Measurements from ENCODE around the gene SLC35F2. TPM values are rescaled to one million over a fixed set of nuclear protein-coding genes. Genes with fewer than 3 reads are reported as not detected.

Gene SLC35F2
- polyA plus RNA-seq, 1 of the 3 experiments (the other 2 are of a cell fraction) = 12.4 TPM

DNA sequence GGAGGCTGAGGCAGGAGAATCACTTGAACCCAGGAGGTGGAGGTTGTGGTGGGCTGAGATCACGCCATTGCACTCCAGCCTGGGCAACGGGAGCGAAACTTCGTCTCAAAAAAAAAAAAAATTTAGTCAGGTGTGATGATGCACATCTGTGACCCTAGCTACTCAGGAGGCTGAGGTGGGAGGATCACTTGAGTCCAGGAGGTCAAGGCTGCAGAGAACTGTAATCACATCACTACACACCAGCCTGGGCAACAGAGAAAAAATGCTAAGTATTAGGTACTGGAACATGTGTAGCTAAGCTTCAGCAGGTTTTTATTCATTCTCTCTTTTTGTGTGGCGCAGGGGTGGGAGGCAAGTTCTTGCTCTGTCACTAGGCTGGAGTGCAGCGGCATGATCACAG is 82.5 kb downstream of the SLC35F2 start:
- H2AFZ ChIP-seq (ENCODE audit: low read depth) = no peak overlapping the region
- CTCF ChIA-PET = interaction anchor here (1.7 kb wide), 1 partner anchor 87 kb away, joined by 4 read pairs; no protein-coding TSS in a partner anchor

More for the DNA sequence above, 82.5 kb downstream of the SLC35F2 start:
- no peak overlapping the region for H3K27ac ChIP-seq (ENCODE audit: low read depth in 2 of 2, low read length in 1 of 2)
- no peak overlapping the region for H3K4me3 ChIP-seq (ENCODE audit: low read depth in 2 of 2, low read length in 1 of 2)
- no peaks in the 10 kb centered on the region for H4K20me1 ChIP-seq (ENCODE audit: insufficient read depth)
- H3K9me2 ChIP-seq = no peaks in the 10 kb centered on the region
- no peaks in the 10 kb centered on the region for H3K36me3 ChIP-seq (replicated peaks in 1 of 2; ENCODE audit: control insufficient read depth in 1 of 2, insufficient read depth in 2 of 2, low read length in 1 of 2)
- H3F3A ChIP-seq (replicated peaks; ENCODE audit: insufficient read depth) = peaks cover under 1% of the 10 kb centered on the region
- WGBS (ENCODE audit: low lambda C conversion rate) = 82% methylated on average over 6 of the region's 6 CpGs
- no peak for TF ChIP-seq TEAD4 (IDR thresholded peaks at IDR 0.05; ENCODE audit: borderline replicate concordance, insufficient read depth)
- TF ChIP-seq CHD2 (IDR thresholded peaks at IDR 0.05; ENCODE audit: low read length, partially characterized antibody) = no peak
- no peak for TF ChIP-seq TCF12 (IDR thresholded peaks at IDR 0.05)
- no peak for TF ChIP-seq GABPA (IDR thresholded peaks at IDR 0.05; ENCODE audit: low read depth)
- no peak for TF ChIP-seq YY1 (IDR thresholded peaks at IDR 0.05; ENCODE audit: low read depth)
- TF ChIP-seq EZH2phosphoT487 (IDR thresholded peaks at IDR 0.05; ENCODE audit: borderline replicate concordance, low read depth) = no peak
- TF ChIP-seq RFX5 (IDR thresholded peaks at IDR 0.05; ENCODE audit: low read length) = no peak
- TF ChIP-seq, protein P1, sequence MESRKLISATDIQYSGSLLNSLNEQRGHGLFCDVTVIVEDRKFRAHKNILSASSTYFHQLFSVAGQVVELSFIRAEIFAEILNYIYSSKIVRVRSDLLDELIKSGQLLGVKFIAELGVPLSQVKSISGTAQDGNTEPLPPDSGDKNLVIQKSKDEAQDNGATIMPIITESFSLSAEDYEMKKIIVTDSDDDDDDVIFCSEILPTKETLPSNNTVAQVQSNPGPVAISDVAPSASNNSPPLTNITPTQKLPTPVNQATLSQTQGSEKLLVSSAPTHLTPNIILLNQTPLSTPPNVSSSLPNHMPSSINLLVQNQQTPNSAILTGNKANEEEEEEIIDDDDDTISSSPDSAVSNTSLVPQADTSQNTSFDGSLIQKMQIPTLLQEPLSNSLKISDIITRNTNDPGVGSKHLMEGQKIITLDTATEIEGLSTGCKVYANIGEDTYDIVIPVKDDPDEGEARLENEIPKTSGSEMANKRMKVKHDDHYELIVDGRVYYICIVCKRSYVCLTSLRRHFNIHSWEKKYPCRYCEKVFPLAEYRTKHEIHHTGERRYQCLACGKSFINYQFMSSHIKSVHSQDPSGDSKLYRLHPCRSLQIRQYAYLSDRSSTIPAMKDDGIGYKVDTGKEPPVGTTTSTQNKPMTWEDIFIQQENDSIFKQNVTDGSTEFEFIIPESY (IDR thresholded peaks at IDR 0.05; ENCODE audit: borderline replicate concordance, low read depth) = no peak
- TF ChIP-seq, protein P2, sequence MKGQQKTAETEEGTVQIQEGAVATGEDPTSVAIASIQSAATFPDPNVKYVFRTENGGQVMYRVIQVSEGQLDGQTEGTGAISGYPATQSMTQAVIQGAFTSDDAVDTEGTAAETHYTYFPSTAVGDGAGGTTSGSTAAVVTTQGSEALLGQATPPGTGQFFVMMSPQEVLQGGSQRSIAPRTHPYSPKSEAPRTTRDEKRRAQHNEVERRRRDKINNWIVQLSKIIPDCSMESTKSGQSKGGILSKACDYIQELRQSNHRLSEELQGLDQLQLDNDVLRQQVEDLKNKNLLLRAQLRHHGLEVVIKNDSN (IDR thresholded peaks at IDR 0.05; ENCODE audit: borderline replicate concordance, low read depth) = no peak
- no peak for TF ChIP-seq ELF1 (IDR thresholded peaks at IDR 0.05)
- TF ChIP-seq, protein P3, sequence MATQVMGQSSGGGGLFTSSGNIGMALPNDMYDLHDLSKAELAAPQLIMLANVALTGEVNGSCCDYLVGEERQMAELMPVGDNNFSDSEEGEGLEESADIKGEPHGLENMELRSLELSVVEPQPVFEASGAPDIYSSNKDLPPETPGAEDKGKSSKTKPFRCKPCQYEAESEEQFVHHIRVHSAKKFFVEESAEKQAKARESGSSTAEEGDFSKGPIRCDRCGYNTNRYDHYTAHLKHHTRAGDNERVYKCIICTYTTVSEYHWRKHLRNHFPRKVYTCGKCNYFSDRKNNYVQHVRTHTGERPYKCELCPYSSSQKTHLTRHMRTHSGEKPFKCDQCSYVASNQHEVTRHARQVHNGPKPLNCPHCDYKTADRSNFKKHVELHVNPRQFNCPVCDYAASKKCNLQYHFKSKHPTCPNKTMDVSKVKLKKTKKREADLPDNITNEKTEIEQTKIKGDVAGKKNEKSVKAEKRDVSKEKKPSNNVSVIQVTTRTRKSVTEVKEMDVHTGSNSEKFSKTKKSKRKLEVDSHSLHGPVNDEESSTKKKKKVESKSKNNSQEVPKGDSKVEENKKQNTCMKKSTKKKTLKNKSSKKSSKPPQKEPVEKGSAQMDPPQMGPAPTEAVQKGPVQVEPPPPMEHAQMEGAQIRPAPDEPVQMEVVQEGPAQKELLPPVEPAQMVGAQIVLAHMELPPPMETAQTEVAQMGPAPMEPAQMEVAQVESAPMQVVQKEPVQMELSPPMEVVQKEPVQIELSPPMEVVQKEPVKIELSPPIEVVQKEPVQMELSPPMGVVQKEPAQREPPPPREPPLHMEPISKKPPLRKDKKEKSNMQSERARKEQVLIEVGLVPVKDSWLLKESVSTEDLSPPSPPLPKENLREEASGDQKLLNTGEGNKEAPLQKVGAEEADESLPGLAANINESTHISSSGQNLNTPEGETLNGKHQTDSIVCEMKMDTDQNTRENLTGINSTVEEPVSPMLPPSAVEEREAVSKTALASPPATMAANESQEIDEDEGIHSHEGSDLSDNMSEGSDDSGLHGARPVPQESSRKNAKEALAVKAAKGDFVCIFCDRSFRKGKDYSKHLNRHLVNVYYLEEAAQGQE (IDR thresholded peaks at IDR 0.05; ENCODE audit: low read depth, low read length) = no peak
- no peak for TF ChIP-seq MAX (IDR thresholded peaks at IDR 0.05; ENCODE audit: low read depth)
- no peak for TF ChIP-seq SMC3 (IDR thresholded peaks at IDR 0.05; ENCODE audit: low read depth, low read length)
- TF ChIP-seq RAD21 (IDR thresholded peaks at IDR 0.05; ENCODE audit: low read length) = no peak
- TF ChIP-seq FOSL2 (IDR thresholded peaks at IDR 0.05; ENCODE audit: borderline replicate concordance, low read depth) = no peak
- no peak for TF ChIP-seq GATA2 (CRISPR knock-in tag; IDR thresholded peaks at IDR 0.05)
- no peak for TF ChIP-seq NRF1 (IDR thresholded peaks at IDR 0.05; ENCODE audit: low read depth, low read length)
- TF ChIP-seq IRF3 (IDR thresholded peaks at IDR 0.05; ENCODE audit: low read depth, low read length) = no peak
- TF ChIP-seq RXRA (IDR thresholded peaks at IDR 0.05; ENCODE audit: borderline replicate concordance, low read depth) = no peak
- no peak for DNase-seq
- H3K4me2 ChIP-seq = no peak overlapping the region
- no peaks in the 10 kb centered on the region for H3K79me2 ChIP-seq (ENCODE audit: insufficient read depth)
- H3K4me1 ChIP-seq (ENCODE audit: control insufficient read depth in 1 of 2, insufficient read depth in 2 of 2, low read depth in 1 of 2, low read length in 1 of 2) = no peaks in the 10 kb centered on the region
- no peaks in the 10 kb centered on the region for H3K9me3 ChIP-seq
- no peak overlapping the region for H3K9ac ChIP-seq
- POLR2A ChIA-PET = no interaction called here
- H3K27me3 ChIP-seq (ENCODE audit: insufficient read depth) = no peaks in the 10 kb centered on the region
